HepG2 (cell line): ENCODE results near the gene CD86. TPM values are rescaled to one million over a fixed set of nuclear protein-coding genes. Genes with fewer than 3 reads are reported as not detected.

Experiments
- ATAC-seq: fragments of 200-7000 bp; cut with Tn5 transposase; 3 replicates; pipeline ENCODE4 v1.9.1; 2020; ENCODE audit warnings: mild to moderate bottlenecking, moderate library complexity
- BruUV-seq: library from RNA; stranded (reverse); fragments of 400-500 nt; replicated peaks from 2 replicates; lab custom pipeline; 2021; lab: Mats Ljungman, UMichigan
- CTCF ChIA-PET: fragments of 300-600 bp; formaldehyde crosslinking; extraction: SDS; loops from one replicate; lab custom pipeline; 2021; ENCODE audit warnings: low total read pairs, inconsistent platforms, low intra/inter-chr PET ratio; lab: Yijun Ruan, JAX
- POLR2A ChIA-PET: fragments of 350-600 bp; sonication (Branson Sonifier 250); formaldehyde crosslinking; loops from one replicate; lab custom pipeline; 2020; ENCODE audit warnings: antibody characterized with exemption, inconsistent platforms; lab: Yijun Ruan, JAX
- DNase-seq: peaks from one replicate; pipeline ENCODE4 v3.0.0-alpha.2; 2015; ENCODE audit warnings: low spot score
- FAIRE-seq: peaks from 3 replicates; lab custom pipeline; 2011; peaks lifted over from hg19 to GRCh38; lab: Jason Lieb, UNC
- H2AFZ ChIP-seq: one replicate; pipeline ENCODE4 v1.6.1; 2011; ENCODE audit warnings: low read length, inconsistent platforms
- H3K27ac ChIP-seq: fragments of 300-600 bp; 3 replicates; pipeline ENCODE4 v1.8.0; 2011; ENCODE audit warnings: mixed run types, mild to moderate bottlenecking, mixed read lengths, low read length, inconsistent platforms; ENCODE audit not compliant: insufficient read depth; ENCODE audit errors: extremely low read length
- H3K27me3 ChIP-seq, 2 experiments: fragments of 200-600 bp in 1 of 2; 2 replicates in 1 of 2; 3 replicates in 1 of 2; pipeline versions ENCODE4 v1.6.0 to v1.8.0; 2011; ENCODE audit warnings: low read length in 2 of 2, mild to moderate bottlenecking in 2 of 2, moderate library complexity in 2 of 2, inconsistent platforms in 1 of 2; ENCODE audit not compliant: insufficient read depth in 2 of 2, control insufficient read depth in 1 of 2
- H3K36me3 ChIP-seq, 2 experiments: fragments of 200-600 bp in 1 of 2; replicated peaks in 1 of 2; 2 replicates in 1 of 2; 3 replicates in 1 of 2; pipeline versions ENCODE4 v1.5.1 to v1.8.0; 2011; ENCODE audit warnings: low read length in 2 of 2, inconsistent platforms in 1 of 2; ENCODE audit not compliant: insufficient read depth in 2 of 2, control insufficient read depth in 1 of 2
- H3K4me1 ChIP-seq: 2 replicates; pipeline ENCODE4 v1.5.1; 2012; ENCODE audit warnings: low read length, inconsistent platforms; ENCODE audit not compliant: insufficient read depth
- H3K4me2 ChIP-seq: 2 replicates; pipeline ENCODE4 v1.6.0; 2011; ENCODE audit warnings: low read depth, low read length, inconsistent platforms
- H3K4me3 ChIP-seq, 3 experiments: fragments of 200-600 bp in 1 of 3; sonication (generic), shearing (Covaris generic) in 1 of 3; replicated peaks in 1 of 3; 2 replicates each; pipeline ENCODE4 v1.5.1; 2011 to 2016; ENCODE audit warnings: low read length in 3 of 3, inconsistent platforms in 2 of 3, low read depth in 2 of 3, mild to moderate bottlenecking in 2 of 3, control low read depth in 1 of 3, mixed read lengths in 1 of 3; ENCODE audit not compliant: insufficient read depth in 1 of 3
- H3K79me2 ChIP-seq: one replicate; pipeline ENCODE4 v1.6.1; 2011; ENCODE audit warnings: low read length, inconsistent platforms; ENCODE audit not compliant: insufficient read depth
- H3K9ac ChIP-seq: 2 replicates; pipeline ENCODE4 v1.6.0; 2011; ENCODE audit warnings: mild to moderate bottlenecking, low read depth, low read length, inconsistent platforms; ENCODE audit not compliant: insufficient read depth
- H3K9me3 ChIP-seq: 2 replicates; pipeline ENCODE4 v1.5.1; 2012; ENCODE audit warnings: mild to moderate bottlenecking, low read length
- H4K20me1 ChIP-seq: 2 replicates; pipeline ENCODE4 v1.6.0; 2011; ENCODE audit warnings: inconsistent platforms, mild to moderate bottlenecking, low read length, moderate library complexity; ENCODE audit not compliant: insufficient read depth
- EP300 ChIP-seq, 3 experiments: sonication (generic) in 1 of 3; formaldehyde crosslinking in 1 of 3; IDR thresholded peaks; 2 replicates each; pipeline versions ENCODE4 v1.5.1 to v1.6.1; 2011 to 2020; ENCODE audit warnings: low read depth in 2 of 3, low read length in 2 of 3, borderline replicate concordance in 1 of 3, improper control_type of control experiment in 1 of 3, mild to moderate bottlenecking in 1 of 3, missing genetic modification reagents in 1 of 3, moderate library complexity in 1 of 3
- NBN ChIP-seq: fragments of 450-650 bp; conservative IDR thresholded peaks from 2 replicates; pipeline ENCODE4 v1.6.1; 2017
- NFE2L2 ChIP-seq: fragments of 150-350 bp; IDR thresholded peaks from 2 replicates; pipeline ENCODE4 v1.6.1; 2014; ENCODE audit warnings: low read length
- PBX2 ChIP-seq: IDR thresholded peaks from 2 replicates; pipeline ENCODE4 v1.6.1; 2016; ENCODE audit warnings: control low read depth
- ZNF20 ChIP-seq: sonication (generic); formaldehyde crosslinking; IDR thresholded peaks from 2 replicates; pipeline ENCODE4 v1.4.0; 2020; ENCODE audit warnings: mild to moderate bottlenecking, moderate library complexity, missing genetic modification reagents
- ZNF34 ChIP-seq: sonication (generic); formaldehyde crosslinking; IDR thresholded peaks from 2 replicates; pipeline ENCODE4 v1.4.0; 2020; ENCODE audit warnings: mild to moderate bottlenecking, missing genetic modification reagents, borderline replicate concordance
- ZNF383 ChIP-seq: sonication (generic); formaldehyde crosslinking; IDR thresholded peaks from 2 replicates; pipeline ENCODE4 v1.4.0; 2020; ENCODE audit warnings: missing genetic modification reagents, mild to moderate bottlenecking, borderline replicate concordance
- ZNF572 ChIP-seq: sonication (generic); formaldehyde crosslinking; IDR thresholded peaks from 2 replicates; pipeline ENCODE4 v1.5.1; 2020; ENCODE audit warnings: mild to moderate bottlenecking, missing genetic modification reagents
- ZNF737 ChIP-seq: sonication (generic); formaldehyde crosslinking; IDR thresholded peaks from 2 replicates; pipeline ENCODE4 v1.5.0; 2020; ENCODE audit warnings: missing genetic modification reagents, mild to moderate bottlenecking, borderline replicate concordance
- WGBS: methylation state at CpG from one replicate; pipeline ENCODE4 v1.1.6; 2017; ENCODE audit warnings: low lambda C conversion rate; 5-methylcytosine and 5-hydroxymethylcytosine counted together
- in situ Hi-C: cut with HindIII; loops from 2 replicates; pipeline ENCODE4 v1.10.0; 2017; ENCODE audit warnings: low pct_unique_long_range_greater_than_20kb; ENCODE audit not compliant: extremely low pct_ligation_motif_present
- intact Hi-C: fragments of 100-400 bp; cut with micrococcal nuclease; formaldehyde crosslinking; loops from one replicate; pipeline ENCODE4 v1.10.0; 2022; ENCODE audit not compliant: unreplicated experiment
- polyA plus RNA-seq, 8 experiments: library from polyadenylated mRNA; depleted of rRNA in 3 of 8; stranded (reverse) in 7 of 8; unstranded in 1 of 8; fragments of >200 nt; fragmentation: Illumina TruSeq in 4 of 8; extraction: Trizol in 4 of 8; gene quantifications; 2 replicates each; pipeline versions ENCODE4 v1.2.1 to v1.2.3, GENCODE V29; 2011 to 2016; ENCODE audit warnings: low read depth in 4 of 8, missing spikeins in 1 of 8, mixed read lengths in 1 of 8; ENCODE audit not compliant: insufficient read depth in 1 of 8
- total RNA-seq, 5 experiments: library from RNA; depleted of rRNA; stranded (reverse); fragments of >200 nt; fragmentation: Illumina TruSeq; extraction: Trizol; gene quantifications; 2 replicates each; pipeline ENCODE4 v1.2.3, GENCODE V29; 2016; ENCODE audit warnings: low read depth in 1 of 5

The CD86 gene
- total and polyA plus RNA-seq, 2 of the 13 experiments (the other 11 are each of a cell fraction or from before 2014, with no cell fraction given), result not detected

GRCh38 chr3:122097141-122097540 lies 42.0 kb downstream of the CD86 start:
- Histone ChIP-seq H3K4me3 (no peak overlapping the region), H3K9me3 (no peaks in the 10 kb centered on the region), H4K20me1 (no peaks in the 10 kb centered on the region), H2AFZ (no peak overlapping the region), H3K4me2 (no peak overlapping the region), H3K79me2 (no peaks in the 10 kb centered on the region), H3K27ac (no peak overlapping the region), H3K4me1 (no peaks in the 10 kb centered on the region), H3K27me3 (no peaks in the 10 kb centered on the region), H3K36me3 (no peaks in the 10 kb centered on the region), H3K9ac (no peak overlapping the region)
- 22% methylated on average over 3 of the region's 3 CpGs for WGBS
- intact Hi-C loops (no loop called here), in situ Hi-C loops (no loop called here)
- no TSS peak for BruUV-seq
- DNase-seq, result no peak
- no peak for FAIRE-seq
- ATAC-seq, result no peak
- ChIA-PET CTCF (no interaction called here), POLR2A (no interaction called here)
- TF ChIP-seq PBX2, result no peak
- no peak for TF ChIP-seq EP300 (IDR thresholded peaks at IDR 0.05; ENCODE audit: low read depth in 2 of 2, low read length in 2 of 2)
- TF ChIP-seq EP300 (CRISPR knock-in tag; IDR thresholded peaks at IDR 0.05; ENCODE audit: borderline replicate concordance), result no peak
- TF ChIP-seq ZNF34 (CRISPR knock-in tag), result no peak
- TF ChIP-seq NFE2L2, result no peak
- TF ChIP-seq ZNF572 (CRISPR knock-in tag), result no peak
- TF ChIP-seq NBN, result no peak
- TF ChIP-seq ZNF383 (CRISPR knock-in tag), result no peak
- TF ChIP-seq ZNF737 (CRISPR knock-in tag), result no peak
- no peak for TF ChIP-seq ZNF20 (CRISPR knock-in tag)
